PFSK-1 (cell line): ENCODE data around the gene NDUFS8.

Source experiments
- POLR2AphosphoS5 ChIP-seq: IDR thresholded peaks from 2 replicates; pipeline ENCODE4 v1.6.1; 2012; ENCODE audit warnings: low read depth, mild to moderate bottlenecking, control low read depth, low read length, moderate library complexity
- REST ChIP-seq, 2 experiments: IDR thresholded peaks; 2 replicates each; pipeline versions ENCODE4 v1.6.1 to v1.8.0; 2011 to 2012; ENCODE audit warnings: low read depth in 2 of 2, low read length in 2 of 2, control low read depth in 1 of 2, inconsistent platforms in 1 of 2, mild to moderate bottlenecking in 1 of 2, moderate library complexity in 1 of 2; ENCODE audit not compliant: insufficient read depth in 1 of 2

- TF ChIP-seq REST (IDR thresholded peaks at IDR 0.05; ENCODE audit: insufficient read depth in 1 of 2, low read depth in 2 of 2, low read length in 2 of 2) (no peak), POLR2AphosphoS5 (no peak)
These were observed 9.9 kb upstream of the NDUFS8 start for GRCh38 chr11:68020575-68020974.
